Endometrial microvascular endothelial cells (primary cell): Measurements from ENCODE around the gene GSTM3. TPM values are rescaled to one million over a fixed set of nuclear protein-coding genes. Genes with fewer than 3 reads are reported as not detected.
"Not testable (repeated sequence)": the region's sequence is repeated elsewhere in the genome, so short reads cannot be mapped to it uniquely, and the experiment has no call there.

Experiments used
- in situ Hi-C: cut with HindIII; loops from 2 replicates; pipeline ENCODE4 v1.10.0; 2017; ENCODE audit warnings: low sequenced_read_pairs, low pct_unique_long_range_greater_than_20kb; ENCODE audit errors: inconsistent ontology term
- total RNA-seq: library from RNA; depleted of rRNA; stranded (reverse); fragments of >200 nt; gene quantifications from one replicate; pipeline ENCODE4 v1.2.3, GENCODE V29; 2015; ENCODE audit errors: inconsistent ontology term

The GSTM3 gene
- total RNA-seq, 1 donor from 2014 or later, result 30.4 TPM

DNA sequence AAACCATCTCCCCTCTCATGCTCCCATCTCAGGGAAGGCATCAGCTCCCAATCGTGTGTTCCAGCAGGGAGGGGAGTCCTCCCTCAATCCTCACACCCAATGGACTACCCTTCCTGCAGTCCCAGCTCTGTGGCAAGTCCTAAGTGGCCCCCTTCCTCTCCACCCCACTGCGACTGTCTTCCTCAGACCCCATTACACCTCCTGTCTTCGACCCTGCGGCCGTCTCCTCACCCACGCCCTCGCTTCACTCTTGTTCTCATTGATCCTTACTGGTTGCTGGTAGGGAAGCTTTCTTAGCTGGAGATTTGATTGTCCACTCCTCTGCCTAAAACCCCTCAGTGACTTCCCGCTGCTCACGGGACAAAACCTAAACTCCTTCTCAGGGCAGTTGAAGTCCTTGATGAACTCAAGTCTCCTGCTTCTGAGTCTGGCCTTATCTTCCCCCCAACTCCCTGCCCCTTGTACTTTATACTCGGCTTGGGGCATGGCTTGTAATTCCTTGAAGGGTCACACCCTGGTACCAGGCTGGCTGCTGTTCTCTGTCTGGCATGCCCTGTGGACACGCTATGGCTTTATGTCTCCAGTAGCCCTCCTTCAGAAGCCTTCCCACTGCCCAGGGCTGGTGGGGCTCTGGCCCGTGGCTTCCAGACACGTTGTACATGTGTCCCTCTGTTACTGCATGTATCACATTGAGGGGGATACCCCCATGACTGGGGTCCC, 25.2 kb upstream of the GSTM3 start:
- in situ Hi-C loops, result loop anchor here (10.0 kb wide), 1 partner anchor 121 kb away; no protein-coding TSS in a partner anchor

DNA sequence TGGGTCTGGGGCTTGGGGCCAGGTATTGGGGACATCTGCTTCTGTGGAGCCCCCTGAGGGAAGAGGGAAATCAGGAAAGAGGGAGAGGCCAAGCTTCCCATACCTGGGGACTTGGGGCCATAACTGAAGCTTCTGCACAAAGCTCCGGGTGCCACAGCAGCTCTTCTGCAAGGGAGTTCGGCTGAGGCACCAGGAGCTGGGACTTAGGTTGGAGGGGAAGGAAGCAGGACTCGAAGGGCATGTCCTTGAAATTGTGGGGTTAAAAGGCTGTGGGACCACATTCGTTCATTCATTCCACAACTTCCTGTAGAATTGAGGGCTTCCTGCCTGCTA, 24.6 kb upstream of the GSTM3 start:
- in situ Hi-C loops, result loop anchor here (10.0 kb wide), 1 partner anchor 121 kb away; no protein-coding TSS in a partner anchor

- in situ Hi-C loops, result loop anchor here (10.0 kb wide), 1 partner anchor 120 kb away; no protein-coding TSS in a partner anchor
Observed at GRCh38 chr1:109764561-109765482, 24.0 kb upstream of the GSTM3 start.

DNA sequence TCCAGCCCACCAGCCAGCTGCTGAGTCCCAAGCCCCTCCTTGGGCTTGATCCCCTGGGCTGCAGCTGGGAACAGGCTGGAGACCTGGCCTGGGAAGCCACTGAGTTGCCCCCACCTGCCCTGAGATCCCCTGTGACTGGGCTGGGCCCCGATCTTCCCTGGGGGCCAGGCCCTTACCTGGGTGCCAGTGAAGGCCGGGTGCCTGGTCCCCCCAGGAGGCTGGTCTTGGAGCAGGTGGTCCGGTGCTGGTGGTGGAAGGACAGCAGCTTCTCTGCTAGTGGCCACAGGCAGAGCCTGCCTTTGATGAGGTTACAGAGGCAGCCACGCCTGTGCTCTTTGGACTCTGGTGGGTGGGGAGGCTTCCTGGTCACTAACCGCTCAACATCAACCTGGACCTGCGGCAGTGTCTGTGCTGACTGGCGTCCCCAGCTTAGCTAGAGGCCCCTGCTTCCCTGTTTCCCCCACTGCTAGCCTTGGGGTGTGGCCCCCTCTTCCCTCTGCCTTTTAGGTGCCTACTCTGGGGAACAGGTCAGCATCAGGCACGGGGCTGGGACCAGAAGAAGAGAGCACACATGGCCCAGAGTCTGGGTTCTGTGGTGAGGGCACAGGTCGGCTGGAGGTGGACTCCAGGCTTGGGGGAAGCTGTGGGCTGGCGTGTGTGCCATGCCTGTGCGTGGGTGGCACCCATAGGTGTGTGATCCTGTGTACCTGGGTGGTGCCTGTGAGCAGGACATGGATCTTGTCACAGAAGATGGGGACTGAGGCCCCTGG, 23.0 kb upstream of the GSTM3 start, which contains the start of gene EPS8L3:
TSS of gene EPS8L3 (minus strand) at position 278 of the 770 bp plus-strand sequence. CDS start 2,174 bp downstream, outside the sequence.
- in situ Hi-C loops, result loop anchor here (10.0 kb wide), 1 partner anchor 119 kb away; no protein-coding TSS in a partner anchor

GRCh38 chr1:109762821-109763645, 22.2 kb upstream of the GSTM3 start:
- in situ Hi-C loops, result loop anchor here (10.0 kb wide), 1 partner anchor 118 kb away; no protein-coding TSS in a partner anchor

- in situ Hi-C loops, result loop anchor here (10.0 kb wide), 1 partner anchor 117 kb away; no protein-coding TSS in a partner anchor
Observed at GRCh38 chr1:109762039-109762585, 21.3 kb upstream of the GSTM3 start.

GRCh38 chr1:109761227-109762038, 20.6 kb upstream of the GSTM3 start:
- in situ Hi-C loops, result loop anchor here (10.0 kb wide), 1 partner anchor 117 kb away; no protein-coding TSS in a partner anchor

GRCh38 chr1:109760581-109761226, 19.9 kb upstream of the GSTM3 start:
- in situ Hi-C loops, result loop anchor here (10.0 kb wide), 1 partner anchor 116 kb away; no protein-coding TSS in a partner anchor

GRCh38 chr1:109759513-109760334, 18.9 kb upstream of the GSTM3 start:
- in situ Hi-C loops, result loop anchor here (10.0 kb wide), 1 partner anchor 115 kb away; no protein-coding TSS in a partner anchor

GRCh38 chr1:109757936-109758786, 17.3 kb upstream of the GSTM3 start:
- in situ Hi-C loops, result no loop called here

DNA sequence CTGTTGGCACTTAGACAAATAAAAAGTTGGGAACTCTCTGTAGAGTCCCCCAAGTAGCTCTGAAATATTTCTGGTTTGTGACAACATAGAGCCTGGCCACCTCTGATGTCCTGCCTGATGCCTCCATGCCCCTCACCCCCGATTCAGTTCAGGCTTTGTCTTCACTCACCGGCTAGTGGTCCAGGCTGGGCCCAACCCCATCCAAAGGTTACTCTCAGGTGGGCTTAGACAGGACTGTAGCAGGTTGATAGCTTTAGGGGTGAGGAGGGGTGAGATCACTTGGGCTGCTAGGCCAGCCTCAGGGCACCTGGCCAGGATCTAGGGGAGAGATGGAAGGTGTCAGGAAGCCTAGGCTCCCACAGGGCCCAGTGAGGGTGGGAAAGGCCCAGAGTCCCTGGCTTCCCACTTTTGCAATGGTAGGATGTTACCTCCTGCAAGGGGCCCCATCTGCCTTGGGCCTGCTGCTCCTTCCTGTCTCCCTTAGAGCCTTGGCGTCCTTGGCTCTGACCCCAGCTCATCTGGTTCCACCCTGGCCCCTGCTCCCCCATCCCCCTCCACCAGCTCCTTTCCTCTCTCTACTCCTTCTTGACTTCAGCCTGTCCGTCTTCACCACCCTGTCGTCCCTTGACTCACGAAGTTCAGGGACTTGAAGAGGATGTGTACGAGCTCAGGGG, 16.1 kb upstream of the GSTM3 start:
- in situ Hi-C loops, result no loop called here

GRCh38 chr1:109756325-109756724, 15.5 kb upstream of the GSTM3 start:
- in situ Hi-C loops, result not testable (repeated sequence)

DNA sequence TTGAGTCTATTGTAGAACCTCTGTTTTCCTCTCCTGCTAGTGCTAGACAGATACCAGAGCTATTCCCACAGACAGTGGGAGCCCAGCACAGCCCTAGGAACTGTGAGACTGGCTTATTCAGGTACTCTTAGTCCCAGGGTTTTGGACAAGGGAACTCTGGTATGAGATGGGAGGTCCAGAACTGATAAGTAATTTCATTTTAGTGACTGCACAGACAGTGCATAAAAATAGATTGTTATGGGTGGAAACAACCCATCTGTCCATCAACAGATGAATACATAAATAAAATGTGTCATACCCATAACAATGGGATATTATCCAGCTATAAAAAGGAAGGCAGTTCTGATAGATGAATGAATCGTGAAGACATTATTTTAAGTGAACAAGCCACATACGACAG, 13.9 kb upstream of the GSTM3 start:
- in situ Hi-C loops, result no loop called here
